Memory B cell (primary cell): ENCODE data around the gene IFNGR2.
"Not testable (repeated sequence)": the region's sequence is repeated elsewhere in the genome, so short reads cannot be mapped to it uniquely, and the experiment has no call there.

ENCODE experiments used
- ATAC-seq: fragments of 150-1000 bp; cut with Tn5 transposase; 2 replicates; pipeline ENCODE4 v1.10.0; 2021; ENCODE audit warnings: low read depth, mild to moderate bottlenecking, moderate library complexity
- DNase-seq, 2 donors: peaks; one replicate each; pipeline ENCODE4 v3.0.0; 2022; ENCODE audit warnings: low spot score in 2 of 2
- H3K27ac Mint-ChIP-seq: one replicate; pipeline ENCODE4 v1.8.0; 2022; ENCODE audit warnings: mild to moderate bottlenecking, moderate library complexity, mixed read lengths
- H3K27me3 Mint-ChIP-seq: one replicate; pipeline ENCODE4 v1.8.0; 2022; ENCODE audit warnings: mixed read lengths
- H3K36me3 Mint-ChIP-seq: one replicate; pipeline ENCODE4 v1.8.0; 2022; ENCODE audit warnings: mild to moderate bottlenecking, mixed read lengths
- H3K4me1 Mint-ChIP-seq: one replicate; pipeline ENCODE4 v1.8.0; 2022; ENCODE audit warnings: mixed read lengths
- H3K4me3 Mint-ChIP-seq: one replicate; pipeline ENCODE4 v1.8.0; 2022; ENCODE audit warnings: mild to moderate bottlenecking, moderate library complexity, mixed read lengths
- H3K9me3 Mint-ChIP-seq: one replicate; pipeline ENCODE4 v1.8.0; 2022; ENCODE audit warnings: mixed read lengths

Gene IFNGR2

DNA sequence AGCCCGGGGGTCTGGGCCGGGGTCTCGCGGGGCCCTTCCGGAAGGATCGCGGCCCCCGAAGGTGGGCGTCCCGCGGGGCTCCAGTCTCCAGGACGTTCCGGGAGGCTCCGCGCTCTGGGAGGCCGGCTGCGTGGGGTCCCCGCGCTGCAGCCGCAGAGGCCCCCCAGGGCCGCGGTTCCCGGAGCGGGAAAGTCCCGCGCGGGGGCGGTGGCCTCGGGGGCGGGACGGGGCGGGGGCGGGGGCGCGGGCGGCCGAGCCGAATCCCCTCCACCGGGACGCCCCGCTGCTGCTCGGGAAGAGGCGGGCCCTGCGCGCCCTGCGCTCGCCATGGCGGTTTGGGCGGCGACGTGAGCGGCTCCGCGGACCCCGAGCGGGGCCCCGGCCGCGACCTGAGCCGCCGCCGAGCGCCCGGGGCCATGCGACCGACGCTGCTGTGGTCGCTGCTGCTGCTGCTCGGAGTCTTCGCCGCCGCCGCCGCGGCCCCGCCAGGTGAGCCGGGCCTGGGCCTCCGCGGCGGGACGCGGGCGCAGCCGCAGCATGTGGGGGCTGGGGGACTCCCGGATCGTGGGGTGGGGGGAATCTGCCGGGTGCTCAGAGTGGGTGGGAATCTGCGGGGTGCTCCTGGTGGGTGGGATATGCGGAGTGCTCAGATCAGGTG, at the start of gene IFNGR2:
Gene IFNGR2 (plus strand): TSS at position 286 of the 658 bp plus-strand sequence. CDS start 131 bp downstream, at position 417.
- Mint-ChIP-seq H3K27ac (peak within 1 kb of the TSS; percentile 93), H3K4me1 (peaks cover 43% of the 10 kb centered on the region), H3K4me3 (peak within 1 kb of the TSS; percentile 100), H3K9me3 (no peaks in the 10 kb centered on the region), H3K36me3 (peaks cover 17% of the 10 kb centered on the region), H3K27me3 (no peaks in the 10 kb centered on the region)
- peak; percentile 48 to 68 for DNase-seq
- peak; percentile 67 for ATAC-seq

DNA sequence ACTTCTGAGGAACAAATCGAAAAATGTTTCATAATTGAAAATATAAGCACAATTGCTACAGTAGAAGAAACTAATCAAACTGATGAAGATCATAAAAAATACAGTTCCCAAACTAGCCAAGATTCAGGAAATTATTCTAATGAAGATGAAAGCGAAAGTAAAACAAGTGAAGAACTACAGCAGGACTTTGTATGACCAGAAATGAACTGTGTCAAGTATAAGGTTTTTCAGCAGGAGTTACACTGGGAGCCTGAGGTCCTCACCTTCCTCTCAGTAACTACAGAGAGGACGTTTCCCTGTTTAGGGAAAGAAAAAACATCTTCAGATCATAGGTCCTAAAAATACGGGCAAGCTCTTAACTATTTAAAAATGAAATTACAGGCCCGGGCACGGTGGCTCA, 47.9 kb upstream of the IFNGR2 start:
- H3K4me1 Mint-ChIP-seq: peaks cover 4% of the 10 kb centered on the region
- H3K9me3 Mint-ChIP-seq: no peaks in the 10 kb centered on the region
- H3K27me3 Mint-ChIP-seq: no peaks in the 10 kb centered on the region
- ATAC-seq: no peak
- no peak overlapping the region for H3K4me3 Mint-ChIP-seq
- H3K27ac Mint-ChIP-seq: peak overlapping the region; percentile 67
- DNase-seq: no peak
- peaks cover 17% of the 10 kb centered on the region for H3K36me3 Mint-ChIP-seq

- Mint-ChIP-seq H3K36me3 (peaks cover 15% of the 10 kb centered on the region), H3K27me3 (no peaks in the 10 kb centered on the region), H3K27ac (peak overlapping the region; percentile 38), H3K4me1 (peaks cover 7% of the 10 kb centered on the region), H3K9me3 (no peaks in the 10 kb centered on the region), H3K4me3 (no peak overlapping the region)
- no peak for DNase-seq
- ATAC-seq: no peak
Observed at GRCh38 chr21:33355996-33356395, 47.2 kb upstream of the IFNGR2 start.

GRCh38 chr21:33357177-33357576, 46.0 kb upstream of the IFNGR2 start:
- H3K4me1 Mint-ChIP-seq: peaks cover 17% of the 10 kb centered on the region
- peaks cover 17% of the 10 kb centered on the region for H3K36me3 Mint-ChIP-seq
- peaks cover 2% of the 10 kb centered on the region for H3K9me3 Mint-ChIP-seq
- no peak overlapping the region for H3K27ac Mint-ChIP-seq
- no peak overlapping the region for H3K4me3 Mint-ChIP-seq
- no peaks in the 10 kb centered on the region for H3K27me3 Mint-ChIP-seq
- DNase-seq (no peak), ATAC-seq (no peak)

GRCh38 chr21:33359446-33359845, 43.8 kb upstream of the IFNGR2 start:
- DNase-seq: no peak
- Mint-ChIP-seq H3K9me3 (peaks cover 2% of the 10 kb centered on the region), H3K4me3 (no peak overlapping the region), H3K27me3 (no peaks in the 10 kb centered on the region), H3K4me1 (peaks cover 24% of the 10 kb centered on the region), H3K36me3 (peaks cover 15% of the 10 kb centered on the region), H3K27ac (peak overlapping the region; percentile 63)
- ATAC-seq: no peak

- peak overlapping the region; percentile 95 for H3K27ac Mint-ChIP-seq
- H3K4me3 Mint-ChIP-seq: no peak overlapping the region
- ATAC-seq (no peak), DNase-seq (no peak)
- peaks cover 2% of the 10 kb centered on the region for H3K9me3 Mint-ChIP-seq
- no peaks in the 10 kb centered on the region for H3K27me3 Mint-ChIP-seq
- H3K36me3 Mint-ChIP-seq: peaks cover 10% of the 10 kb centered on the region
- peaks cover 22% of the 10 kb centered on the region for H3K4me1 Mint-ChIP-seq
Observed at GRCh38 chr21:33360281-33360680, 42.9 kb upstream of the IFNGR2 start.

DNA sequence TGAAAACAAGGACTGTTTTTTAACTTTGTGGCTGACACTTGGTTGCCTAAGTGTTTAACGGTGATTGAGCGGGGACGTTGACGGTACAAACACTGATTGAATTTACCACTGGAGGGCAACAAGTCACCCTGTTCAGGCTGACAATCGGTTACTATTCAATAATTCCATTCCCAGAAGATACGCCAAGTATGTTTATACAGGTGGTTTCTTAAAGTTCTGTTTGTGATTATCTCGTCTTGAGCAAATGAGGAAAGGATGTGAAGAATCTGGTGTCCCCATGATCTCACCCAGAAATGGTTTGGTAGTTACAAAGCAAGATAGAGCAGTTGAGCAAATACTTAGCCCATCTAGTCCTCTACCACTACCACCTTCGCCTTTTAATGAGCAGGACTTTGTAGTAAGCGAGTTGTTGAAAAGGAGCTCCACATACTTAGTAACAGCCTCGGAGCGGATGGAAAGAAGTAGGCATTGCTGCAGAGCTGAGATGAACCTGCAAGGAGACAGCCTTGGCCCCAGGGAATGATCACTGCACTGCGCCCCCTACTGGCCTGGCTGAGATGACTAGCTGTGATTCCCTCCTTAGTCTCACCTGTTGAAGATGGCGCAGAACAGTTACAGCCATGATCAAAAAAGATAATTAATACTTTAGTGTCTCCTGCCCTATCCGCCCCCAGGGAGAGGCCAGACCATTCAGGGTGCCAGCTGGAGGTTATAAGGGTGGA, 42.2 kb upstream of the IFNGR2 start:
- Mint-ChIP-seq H3K9me3 (peaks cover 2% of the 10 kb centered on the region), H3K27ac (peak overlapping the region; percentile 95), H3K4me3 (peak overlapping the region; percentile 84), H3K4me1 (peaks cover 22% of the 10 kb centered on the region), H3K36me3 (peaks cover 8% of the 10 kb centered on the region), H3K27me3 (no peaks in the 10 kb centered on the region)
- peak; percentile 85 for DNase-seq
- peak; percentile 82 for ATAC-seq

GRCh38 chr21:33362044-33362555, 41.1 kb upstream of the IFNGR2 start:
- peak; percentile 68 to 74 for DNase-seq
- peak overlapping the region; percentile 84 for H3K4me3 Mint-ChIP-seq
- H3K4me1 Mint-ChIP-seq: peaks cover 22% of the 10 kb centered on the region
- H3K9me3 Mint-ChIP-seq: peaks cover 4% of the 10 kb centered on the region
- H3K36me3 Mint-ChIP-seq: peaks cover 6% of the 10 kb centered on the region
- ATAC-seq: peak; percentile 61
- peak overlapping the region; percentile 95 for H3K27ac Mint-ChIP-seq
- no peaks in the 10 kb centered on the region for H3K27me3 Mint-ChIP-seq

DNA sequence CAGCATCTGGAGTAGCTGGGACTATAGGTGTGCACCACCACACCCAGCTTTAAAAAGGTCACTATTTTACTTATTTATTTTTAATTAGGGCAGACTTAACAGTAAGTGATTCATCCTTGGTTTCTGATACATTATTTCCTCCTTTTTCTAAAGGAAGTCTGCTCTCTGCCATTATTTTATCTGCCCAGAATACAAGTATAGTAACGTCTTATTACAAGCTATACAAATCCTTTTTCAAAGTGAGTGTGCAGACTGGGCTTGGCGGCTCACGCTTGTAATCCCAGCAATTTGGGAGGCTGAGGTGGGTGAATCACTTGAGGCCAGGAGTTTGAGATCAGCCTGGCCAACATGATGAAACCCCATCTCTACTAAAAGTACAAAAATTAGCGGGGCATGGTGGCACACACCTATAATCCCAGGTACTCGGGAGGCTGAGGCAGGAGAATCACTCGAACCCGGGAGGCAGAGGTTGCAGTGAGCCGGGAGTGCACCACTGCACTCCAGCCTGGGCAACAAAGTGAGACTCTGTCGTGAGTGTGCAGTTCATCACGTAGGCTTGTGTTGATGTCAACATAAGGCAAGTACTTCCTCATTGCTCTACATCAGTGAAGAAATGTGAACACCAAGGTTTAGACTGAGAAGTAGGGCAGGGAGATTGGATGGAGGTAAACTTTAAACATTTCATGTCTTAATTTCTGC, 39.2 kb upstream of the IFNGR2 start:
- H3K4me3 Mint-ChIP-seq, H3K9me3 Mint-ChIP-seq, H3K36me3 Mint-ChIP-seq, H3K27me3 Mint-ChIP-seq, DNase-seq: not testable (repeated sequence)
- Mint-ChIP-seq H3K4me1 (peaks cover 30% of the 10 kb centered on the region), H3K27ac (peak overlapping the region; percentile 91)
- ATAC-seq: peak; percentile 11

- ATAC-seq (no peak), DNase-seq (no peak)
- H3K27me3 Mint-ChIP-seq: no peaks in the 10 kb centered on the region
- no peak overlapping the region for H3K27ac Mint-ChIP-seq
- H3K36me3 Mint-ChIP-seq: peaks cover 10% of the 10 kb centered on the region
- H3K4me3 Mint-ChIP-seq: no peak overlapping the region
- peaks cover 33% of the 10 kb centered on the region for H3K4me1 Mint-ChIP-seq
- H3K9me3 Mint-ChIP-seq: peaks cover 10% of the 10 kb centered on the region
Observed at GRCh38 chr21:33364830-33365229, 38.4 kb upstream of the IFNGR2 start.

GRCh38 chr21:33367309-33367973, 35.8 kb upstream of the IFNGR2 start:
- Mint-ChIP-seq H3K27me3 (no peaks in the 10 kb centered on the region), H3K27ac (peak overlapping the region; percentile 54), H3K36me3 (peaks cover 9% of the 10 kb centered on the region), H3K4me1 (peaks cover 28% of the 10 kb centered on the region), H3K4me3 (no peak overlapping the region), H3K9me3 (peaks cover 8% of the 10 kb centered on the region)
- DNase-seq (no peak), ATAC-seq (no peak)

DNA sequence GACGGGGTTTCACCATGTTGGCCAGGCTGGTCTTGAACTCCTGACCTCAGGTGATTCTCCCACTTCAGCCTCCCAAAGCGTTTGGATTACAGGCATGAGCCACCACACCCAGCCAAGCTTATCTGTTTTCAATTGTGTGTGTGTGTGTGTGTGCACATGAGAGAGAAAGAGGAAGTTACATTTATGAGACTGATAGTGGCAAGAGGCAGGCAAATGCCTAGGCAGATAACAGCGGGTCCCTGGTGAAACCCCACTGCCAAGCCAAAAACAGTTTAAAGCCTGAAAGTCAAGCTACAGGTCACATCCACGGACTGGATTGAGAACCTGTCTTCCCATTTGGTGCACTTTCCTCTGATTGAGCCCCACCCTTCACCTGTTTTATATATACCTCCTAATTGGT, 35.1 kb upstream of the IFNGR2 start:
- Mint-ChIP-seq H3K9me3 (peaks cover 8% of the 10 kb centered on the region), H3K4me3 (no peak overlapping the region), H3K27ac (peak overlapping the region; percentile 54), H3K36me3 (peaks cover 9% of the 10 kb centered on the region), H3K27me3 (no peaks in the 10 kb centered on the region), H3K4me1 (peaks cover 28% of the 10 kb centered on the region)
- peak; percentile 89 for ATAC-seq
- peak in 1 of 2 donors; percentile 34 for DNase-seq

GRCh38 chr21:33368576-33368975, 34.6 kb upstream of the IFNGR2 start:
- ATAC-seq (no peak), DNase-seq (no peak)
- H3K4me3 Mint-ChIP-seq: peak overlapping the region; percentile 14
- peaks cover 8% of the 10 kb centered on the region for H3K9me3 Mint-ChIP-seq
- H3K4me1 Mint-ChIP-seq: peaks cover 32% of the 10 kb centered on the region
- peak overlapping the region; percentile 54 for H3K27ac Mint-ChIP-seq
- no peaks in the 10 kb centered on the region for H3K27me3 Mint-ChIP-seq
- peaks cover 9% of the 10 kb centered on the region for H3K36me3 Mint-ChIP-seq
